Keratinocyte (primary cell): ENCODE results near the gene DEGS2. TPM values are rescaled to one million over a fixed set of nuclear protein-coding genes. Genes with fewer than 3 reads are reported as not detected.

Source experiments
- DNase-seq: peaks from one replicate; pipeline ENCODE4 v3.0.0-alpha.2; 2011; ENCODE audit warnings: low read depth, missing footprints, low spot score
- FAIRE-seq: peaks from 2 replicates; lab custom pipeline; 2011; peaks lifted over from hg19 to GRCh38; lab: Jason Lieb, UNC
- H2AFZ ChIP-seq: 2 replicates; pipeline ENCODE4 v1.6.0; 2012; ENCODE audit warnings: low read length, control low read depth, inconsistent platforms; ENCODE audit not compliant: control insufficient read depth
- H3K27ac ChIP-seq: 2 replicates; pipeline ENCODE4 v1.5.1; 2011; ENCODE audit warnings: low read length; ENCODE audit not compliant: control insufficient read depth, insufficient read depth
- H3K27me3 ChIP-seq: 3 replicates; pipeline ENCODE4 v1.6.0; 2011; ENCODE audit warnings: low read length; ENCODE audit not compliant: control insufficient read depth, insufficient read depth; ENCODE audit errors: extremely low read depth
- H3K36me3 ChIP-seq, 2 experiments: 2 replicates in 1 of 2; 3 replicates in 1 of 2; pipeline ENCODE4 v1.5.1; 2011; ENCODE audit warnings: low read length in 2 of 2, mild to moderate bottlenecking in 1 of 2; ENCODE audit not compliant: control insufficient read depth in 2 of 2, insufficient read depth in 2 of 2; ENCODE audit errors: extremely low read depth in 1 of 2
- H3K4me1 ChIP-seq: 3 replicates; pipeline ENCODE4 v1.5.1; 2011; ENCODE audit warnings: low read length; ENCODE audit not compliant: control insufficient read depth, insufficient read depth; ENCODE audit errors: extremely low read depth
- H3K4me2 ChIP-seq: 3 replicates; pipeline ENCODE4 v1.6.0; 2011; ENCODE audit warnings: low read depth, low read length; ENCODE audit not compliant: control insufficient read depth, insufficient read depth; ENCODE audit errors: extremely low read depth
- H3K4me3 ChIP-seq, 3 experiments: fragments of 200-600 bp in 1 of 3; sonication (generic) in 1 of 3; 2 replicates in 2 of 3; 3 replicates in 1 of 3; pipeline ENCODE4 v1.5.1; 2011 to 2016; ENCODE audit warnings: low read length in 3 of 3, mild to moderate bottlenecking in 3 of 3, control low read depth in 2 of 3, inconsistent platforms in 1 of 3, low read depth in 1 of 3, mixed read lengths in 1 of 3, mixed run types in 1 of 3, moderate library complexity in 1 of 3; ENCODE audit not compliant: control insufficient read depth in 2 of 3, insufficient read depth in 2 of 3; ENCODE audit errors: extremely low read depth in 1 of 3
- H3K79me2 ChIP-seq: 2 replicates; pipeline ENCODE4 v1.6.0; 2012; ENCODE audit warnings: low read length; ENCODE audit not compliant: control insufficient read depth, insufficient read depth
- H3K9ac ChIP-seq: 3 replicates; pipeline ENCODE4 v1.6.0; 2011; ENCODE audit warnings: low read length; ENCODE audit not compliant: control insufficient read depth, insufficient read depth; ENCODE audit errors: extremely low read depth
- H3K9me1 ChIP-seq: 3 replicates; pipeline ENCODE4 v1.6.0; 2011; ENCODE audit warnings: low read length; ENCODE audit not compliant: control insufficient read depth, insufficient read depth; ENCODE audit errors: extremely low read depth
- H3K9me3 ChIP-seq: 2 replicates; pipeline ENCODE4 v1.5.1; 2012; ENCODE audit warnings: low read depth, low read length; ENCODE audit not compliant: control insufficient read depth
- H4K20me1 ChIP-seq: 3 replicates; pipeline ENCODE4 v1.6.0; 2011; ENCODE audit warnings: low read length; ENCODE audit not compliant: control insufficient read depth, insufficient read depth; ENCODE audit errors: extremely low read depth
- CTCF ChIP-seq, 3 experiments: IDR thresholded peaks in 1 of 3; conservative IDR thresholded peaks in 1 of 3; optimal IDR thresholded peaks in 1 of 3; 2 replicates in 2 of 3; 3 replicates in 1 of 3; pipeline versions ENCODE3 to v1.5.1; 2011; ENCODE audit warnings: low read length in 3 of 3, mild to moderate bottlenecking in 3 of 3, moderate library complexity in 2 of 3, control low read depth in 1 of 3, inconsistent platforms in 1 of 3; ENCODE audit not compliant: insufficient read depth in 2 of 3; ENCODE audit errors: extremely low read depth in 1 of 3
- EZH2 ChIP-seq: IDR thresholded peaks from one replicate; pipeline ENCODE4 v1.6.1; 2012; ENCODE audit warnings: inconsistent platforms, mild to moderate bottlenecking, low read length, moderate library complexity
- dilution Hi-C: fragments of 300-500 bp; cut with MboI; formaldehyde crosslinking; loops from one replicate; pipeline ENCODE4 v1.7.0; 2020; ENCODE audit warnings: low sequenced_read_pairs; ENCODE audit not compliant: extremely low pct_ligation_motif_present
- polyA plus RNA-seq, 5 experiments: library from polyadenylated mRNA; depleted of rRNA in 3 of 5; stranded (reverse) in 3 of 5; stranded (forward) in 1 of 5; unstranded in 1 of 5; fragments of >200 nt; gene quantifications; 1 replicate in 1 of 5; 2 replicates in 3 of 5; 3 replicates in 1 of 5; pipeline versions ENCODE4 v1.2.1 to v1.2.3, GENCODE V29; 2011 to 2012; ENCODE audit warnings: missing spikeins in 2 of 5, low read depth in 1 of 5, low replicate concordance in 1 of 5

The DEGS2 gene
- polyA plus RNA-seq, 1 donor (not counting 4 experiments of a cell fraction or from before 2014, with no cell fraction given): 0.46 TPM

GRCh38 chr14:100193417-100194357 lies 34.2 kb upstream of the DEGS2 start:
- peaks cover 12% of the 10 kb centered on the region for H3K4me1 ChIP-seq
- no peaks in the 10 kb centered on the region for H3K9me1 ChIP-seq
- H4K20me1 ChIP-seq: no peaks in the 10 kb centered on the region
- no peaks in the 10 kb centered on the region for H3K27me3 ChIP-seq
- dilution Hi-C loops: no loop called here
- peak overlapping the region; percentile 73 for H3K4me2 ChIP-seq
- H3K27ac ChIP-seq: peak overlapping the region; percentile 54
- no peaks in the 10 kb centered on the region for H3K9me3 ChIP-seq
- peak overlapping the region; percentile 71 for H3K9ac ChIP-seq
- no peak for FAIRE-seq
- no peak for DNase-seq
- no peaks in the 10 kb centered on the region for H3K79me2 ChIP-seq
- no peaks in the 10 kb centered on the region for H3K36me3 ChIP-seq
- H3K4me3 ChIP-seq: peak overlapping the region in 2 of 3 experiments; percentile 35 to 53
- peak overlapping the region; percentile 97 for H2AFZ ChIP-seq
- TF ChIP-seq EZH2 (no peak), CTCF (optimal IDR thresholded peaks at IDR 0.05 in 1 of 3, IDR thresholded peaks at IDR 0.05 in 1 of 3, conservative IDR thresholded peaks at IDR 0.05 in 1 of 3; ENCODE audit: extremely low read depth in 1 of 3, insufficient read depth in 2 of 3, low read length in 3 of 3) (peak in 1 of 3 experiments; percentile 13)

- dilution Hi-C loops: no loop called here
- DNase-seq (peak; percentile 88), FAIRE-seq (peak; percentile 9)
- peaks cover 12% of the 10 kb centered on the region for H3K4me1 ChIP-seq
- H3K4me2 ChIP-seq: peak overlapping the region; percentile 87
- H3K36me3 ChIP-seq: no peaks in the 10 kb centered on the region
- H3K27me3 ChIP-seq: no peaks in the 10 kb centered on the region
- H4K20me1 ChIP-seq: no peaks in the 10 kb centered on the region
- no peaks in the 10 kb centered on the region for H3K79me2 ChIP-seq
- TF ChIP-seq EZH2 (no peak), CTCF (optimal IDR thresholded peaks at IDR 0.05 in 1 of 3, IDR thresholded peaks at IDR 0.05 in 1 of 3, conservative IDR thresholded peaks at IDR 0.05 in 1 of 3; ENCODE audit: extremely low read depth in 1 of 3, insufficient read depth in 2 of 3, low read length in 3 of 3) (peak; percentile 59 to 89 (median 83))
- peak overlapping the region; percentile 97 for H2AFZ ChIP-seq
- H3K9me1 ChIP-seq: no peaks in the 10 kb centered on the region
- H3K9me3 ChIP-seq: no peaks in the 10 kb centered on the region
- H3K4me3 ChIP-seq: peak overlapping the region; percentile 23 to 65 (median 35)
- H3K9ac ChIP-seq: peak overlapping the region; percentile 82
- peak overlapping the region; percentile 69 for H3K27ac ChIP-seq
These were observed 33.4 kb upstream of the DEGS2 start for GRCh38 chr14:100192672-100193416.
